ENCODE data around the gene E2F2.

The E2F2 gene

DNA sequence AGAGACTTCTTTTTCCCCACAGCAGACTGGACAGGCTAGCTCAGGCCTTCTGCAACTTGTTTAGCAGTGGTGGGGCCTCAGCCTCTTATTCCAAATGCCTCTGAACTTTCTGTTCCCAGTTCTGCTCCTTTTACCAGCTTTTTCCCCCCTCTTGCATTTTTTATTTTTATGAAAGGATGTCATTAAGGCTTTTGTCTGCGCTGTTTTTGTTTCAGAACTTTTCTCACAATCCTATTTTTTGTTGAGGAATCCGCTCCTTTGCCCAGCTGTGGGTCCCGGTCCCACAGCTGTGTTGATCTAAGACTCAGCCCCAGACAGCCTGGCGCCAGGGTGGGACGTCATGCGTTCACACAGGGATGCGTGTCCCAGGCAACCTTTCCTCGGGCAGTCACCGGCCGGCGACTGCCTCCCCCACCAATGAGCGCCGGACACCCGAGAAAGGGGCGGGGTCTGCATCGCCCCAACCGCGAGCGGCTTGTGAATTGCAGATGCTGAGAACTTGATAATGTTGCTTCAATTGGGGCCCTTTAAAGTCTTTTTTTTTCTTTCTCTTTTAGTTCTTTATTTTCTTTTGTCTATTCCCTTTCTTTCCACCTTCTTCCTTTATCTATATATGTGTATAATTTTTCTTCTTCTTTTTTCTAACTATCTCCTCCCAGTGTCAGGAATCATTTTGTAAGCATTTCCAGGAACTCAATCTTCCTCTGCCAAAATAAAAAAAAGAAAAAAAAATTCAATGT, 31.3 kb upstream of the E2F2 start:
- DNase-seq = no peak

- DNase-seq = no peak
Measured at GRCh38 chr1:23561813-23562100, 30.7 kb upstream of the E2F2 start.

DNA sequence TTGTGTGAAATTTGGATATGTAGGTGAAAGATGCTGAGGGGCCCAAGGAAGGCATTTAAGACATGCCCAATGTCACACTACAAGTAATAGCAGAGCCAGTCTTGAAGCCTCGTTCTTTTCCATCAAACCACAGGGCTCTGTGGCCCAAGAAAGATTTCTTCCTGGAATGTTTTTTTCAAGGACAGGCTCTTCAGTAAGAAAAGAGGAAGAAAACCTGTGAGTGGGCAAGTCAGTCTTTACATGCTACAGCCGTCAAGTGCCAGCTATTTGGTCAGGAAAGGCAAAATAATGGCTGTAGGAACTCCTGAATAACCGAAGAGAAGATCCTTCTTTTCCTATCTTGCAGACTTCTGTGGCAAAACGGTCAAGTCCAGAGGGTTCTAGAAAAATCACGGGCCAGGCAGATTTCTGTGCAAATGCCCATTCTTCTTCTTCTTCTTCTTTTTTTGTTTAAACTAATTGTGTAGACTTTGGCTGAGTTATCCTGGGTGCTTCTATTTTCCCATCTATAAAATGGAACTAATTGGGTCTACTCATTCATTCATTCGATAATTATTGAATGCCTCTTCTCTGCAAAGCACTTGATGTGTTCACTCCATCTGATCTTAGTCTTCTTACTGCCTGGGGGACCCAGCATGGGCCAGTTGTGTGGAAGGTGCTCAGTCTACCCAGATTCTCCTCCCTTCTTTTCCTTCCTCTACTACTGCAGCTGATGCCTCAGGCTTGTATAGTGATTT, 30.2 kb upstream of the E2F2 start:
- DNase-seq = no peak

- no peak for DNase-seq
Measured at GRCh38 chr1:23559985-23560741, 29.1 kb upstream of the E2F2 start.

GRCh38 chr1:23559136-23559984, 28.3 kb upstream of the E2F2 start, which contains the start of gene ID3:
Gene ID3 (minus strand): TSS chr1:23559501. CDS start chr1:23559426, 75 bp downstream.
- DNase-seq = peak; percentile 95

DNA sequence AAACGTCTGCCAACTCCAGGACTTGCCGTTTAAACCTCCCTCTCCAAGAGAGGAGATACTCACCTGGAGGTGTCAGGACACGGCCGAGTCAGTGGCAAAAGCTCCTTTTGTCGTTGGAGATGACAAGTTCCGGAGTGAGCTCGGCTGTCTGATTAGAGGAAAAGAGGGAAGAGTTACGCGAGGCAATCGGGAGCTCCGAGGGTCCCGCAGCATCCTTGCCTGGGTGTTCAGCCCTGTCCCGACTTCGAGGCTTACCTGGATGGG, 27.8 kb upstream of the E2F2 start:
- DNase-seq = no peak

DNA sequence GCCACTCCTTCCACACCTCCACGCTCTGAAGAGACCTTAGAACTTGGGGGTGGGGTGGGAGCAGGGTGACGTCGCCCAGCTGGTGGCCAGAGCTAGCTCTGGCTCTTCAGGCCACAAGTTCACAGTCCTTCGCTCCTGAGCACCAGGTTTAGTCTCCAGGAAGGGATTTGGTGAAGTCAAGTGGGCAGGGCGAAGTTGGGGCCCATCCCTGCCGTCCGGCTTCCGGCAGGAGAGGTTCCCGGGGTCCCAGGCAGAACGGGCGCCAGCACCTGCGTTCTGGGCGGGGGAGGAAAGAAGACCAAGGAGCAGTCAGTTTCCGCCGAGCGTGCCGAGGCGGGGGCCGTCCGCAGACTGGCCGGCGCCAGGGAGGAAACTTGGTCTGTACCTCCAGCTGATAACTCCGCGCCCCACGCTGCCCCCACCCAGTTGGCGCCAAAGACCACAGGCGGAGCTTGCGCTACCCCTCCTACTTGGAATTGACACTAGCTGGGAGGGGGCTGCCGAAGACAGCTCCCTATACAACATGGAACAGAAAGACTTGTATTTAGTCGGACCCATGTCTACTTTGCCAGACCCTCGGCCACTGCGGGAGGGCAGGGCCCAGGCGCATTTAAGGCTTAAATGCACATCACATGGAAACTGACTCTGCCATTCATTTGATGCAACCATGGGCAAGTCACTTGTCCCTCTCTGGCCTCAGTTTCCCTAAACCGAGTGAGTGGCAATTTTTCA, 27.3 kb upstream of the E2F2 start:
- peak; percentile 78 for DNase-seq

GRCh38 chr1:23557471-23558124, 26.6 kb upstream of the E2F2 start:
- no peak for DNase-seq

DNA sequence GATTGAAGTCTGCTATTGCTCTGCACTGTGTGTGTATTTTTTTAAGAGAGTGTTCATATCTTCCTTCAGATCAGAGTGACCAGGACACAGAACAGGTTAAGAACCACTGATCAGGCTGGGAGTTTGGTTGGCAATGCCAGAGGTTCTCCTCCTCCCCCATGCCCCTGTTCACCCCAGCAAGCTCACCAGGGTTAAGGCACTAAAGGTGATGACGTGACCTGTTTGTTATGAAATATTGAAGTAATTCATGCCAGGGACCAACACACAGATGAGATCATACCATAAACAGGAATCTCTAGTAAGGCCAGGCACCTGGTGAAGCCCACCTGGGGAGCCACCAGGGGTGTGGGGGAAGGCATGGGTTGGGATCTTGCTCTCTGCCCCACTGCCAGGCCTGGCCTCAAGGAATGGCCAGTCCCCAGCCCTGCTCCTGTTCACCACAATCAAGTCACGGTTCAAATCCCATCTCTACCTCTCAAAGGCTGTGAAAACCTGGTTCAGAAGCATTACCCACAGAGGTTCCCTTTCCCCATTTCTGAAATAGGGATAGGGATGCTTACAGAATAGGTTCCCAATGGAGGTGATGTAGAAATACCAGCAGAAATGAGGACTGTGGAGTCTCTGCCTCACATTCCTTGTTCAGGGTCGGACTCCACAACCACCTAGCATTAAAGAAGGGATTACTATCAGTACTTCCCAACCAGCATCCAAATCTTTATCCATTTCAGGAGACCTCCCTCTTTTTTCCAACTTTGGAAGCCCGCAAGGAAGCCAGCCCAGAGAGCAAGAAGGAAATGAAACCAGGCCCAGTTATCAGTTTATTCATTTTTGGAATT, 25.8 kb upstream of the E2F2 start:
- DNase-seq = no peak

DNA sequence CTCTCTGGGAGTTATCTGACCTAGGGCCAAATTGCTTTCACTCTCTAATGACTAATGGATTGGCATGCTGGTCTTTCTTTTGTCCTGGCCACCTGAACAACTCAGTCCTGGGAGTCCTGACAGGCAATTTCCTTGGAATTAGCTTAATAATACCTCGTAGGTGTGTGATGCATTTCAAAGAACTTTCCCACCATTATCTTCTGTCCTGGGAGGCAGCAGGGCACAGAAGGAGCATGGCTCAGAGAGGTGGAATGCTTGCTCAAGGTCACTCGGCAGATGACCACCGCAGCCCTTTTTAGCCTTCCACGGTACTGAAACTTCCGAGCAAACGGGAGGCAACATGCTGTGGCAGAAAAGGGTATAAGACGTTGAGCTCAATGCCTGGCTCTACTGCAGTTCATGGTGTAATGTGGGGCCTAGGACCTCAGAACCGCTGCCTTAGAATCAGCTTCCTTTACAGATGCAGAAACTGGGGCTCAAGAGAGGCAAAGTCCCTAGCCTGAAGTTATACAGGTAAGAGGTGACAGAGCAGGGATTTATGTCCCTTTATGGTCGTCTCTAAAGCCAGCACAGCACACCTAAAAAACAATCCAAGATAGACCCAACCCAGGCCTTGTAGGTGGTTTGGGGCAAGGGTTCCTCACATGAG, 25.1 kb upstream of the E2F2 start:
- no peak for DNase-seq

DNA sequence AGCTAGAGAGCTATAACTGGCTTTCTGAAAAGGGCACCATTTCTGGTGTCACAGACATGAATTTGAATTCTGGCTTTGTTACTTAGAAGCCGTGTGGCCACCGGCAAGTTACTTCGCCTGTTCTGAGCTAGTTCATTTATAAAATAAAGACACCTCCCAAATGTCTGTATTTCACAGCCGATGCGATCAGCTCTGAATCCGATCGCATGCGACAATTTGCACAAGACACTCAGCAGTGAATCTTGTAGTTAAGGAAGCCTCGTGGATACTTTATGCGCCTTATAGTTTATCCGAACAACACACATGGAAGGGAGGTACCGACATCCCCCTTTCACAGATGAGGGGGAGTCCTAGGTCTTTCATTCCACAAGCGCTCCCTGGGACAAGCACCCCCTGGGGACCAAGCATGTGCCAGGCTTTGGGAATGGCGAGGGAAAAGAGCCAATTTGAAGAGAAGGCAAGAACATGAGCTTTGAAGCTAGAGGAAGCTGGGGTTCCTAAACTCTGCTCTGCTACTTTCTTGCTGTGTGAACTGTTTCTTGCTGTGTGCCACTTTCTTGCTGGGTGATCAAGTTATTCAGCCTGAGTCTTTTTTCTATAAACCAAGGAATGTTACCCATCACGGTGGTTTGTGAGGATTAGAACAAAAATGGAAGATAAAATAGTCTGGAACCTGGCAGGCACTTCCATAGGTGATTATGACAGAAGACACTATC, 24.4 kb upstream of the E2F2 start:
- no peak for DNase-seq

DNA sequence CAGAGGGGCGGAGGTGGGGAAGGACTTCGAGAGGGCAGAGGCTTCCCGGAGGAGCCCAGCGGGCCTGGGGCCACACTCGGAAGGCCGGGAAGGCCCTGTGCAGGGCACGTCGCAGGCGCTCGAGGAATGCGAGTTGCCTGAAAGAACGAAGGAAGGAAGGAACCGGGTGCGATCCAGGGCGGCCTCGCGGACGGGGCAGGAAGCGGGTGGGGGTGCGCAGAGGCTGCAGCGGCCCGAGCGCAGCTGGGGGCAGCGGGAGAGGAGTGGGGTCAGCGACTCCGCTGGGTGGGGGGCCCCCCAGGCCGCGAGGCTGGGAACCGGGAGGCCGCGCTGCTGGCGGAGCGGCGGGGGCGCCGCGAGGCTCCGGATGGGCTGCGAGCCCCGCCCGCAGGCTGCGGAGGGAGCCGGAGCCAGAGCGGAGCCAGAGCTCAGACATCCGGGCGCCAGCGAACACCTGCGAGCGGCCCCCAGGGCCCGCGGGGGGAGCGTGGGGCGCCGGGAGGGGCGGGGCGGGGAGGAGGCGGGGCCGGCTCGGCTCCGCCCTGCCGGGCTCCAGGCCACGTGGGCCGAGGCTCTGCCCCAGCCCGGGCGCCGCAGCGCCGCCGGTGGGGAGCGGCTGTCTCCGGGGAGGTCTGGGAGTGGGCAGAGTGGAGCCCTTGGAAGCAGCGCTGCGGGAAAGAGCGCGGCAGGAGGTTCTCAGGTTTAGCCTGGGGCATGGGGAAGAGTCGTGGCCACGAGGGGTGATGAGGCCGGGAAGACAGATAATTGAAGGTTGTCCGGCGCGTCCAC, 23.6 kb upstream of the E2F2 start:
- peak; percentile 92 for DNase-seq

GRCh38 chr1:23554127-23554480, 23.1 kb upstream of the E2F2 start:
- DNase-seq = no peak

- DNase-seq = no peak
Measured at GRCh38 chr1:23553231-23554126, 22.4 kb upstream of the E2F2 start.

DNA sequence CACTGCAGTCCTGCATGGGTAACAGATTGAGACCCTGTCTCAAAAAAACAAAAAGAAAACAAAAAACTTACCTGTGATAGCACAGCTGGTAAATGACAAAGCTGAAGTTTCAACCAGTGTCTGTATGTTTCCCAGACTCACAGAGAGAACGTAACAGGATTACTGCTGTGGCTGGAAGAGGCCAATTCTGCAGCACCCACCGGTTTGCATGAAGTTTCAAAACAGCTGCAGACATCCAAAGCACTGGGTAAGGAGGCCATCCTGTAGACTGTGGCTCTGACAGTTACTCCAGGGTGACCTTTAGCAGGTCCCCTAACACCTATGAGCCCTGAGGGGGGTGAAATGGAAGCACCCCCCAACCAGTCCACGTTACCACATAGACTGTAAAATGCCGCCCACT, 20.8 kb upstream of the E2F2 start:
- DNase-seq = no peak

- DNase-seq = no peak
Measured at GRCh38 chr1:23548704-23549143, 17.7 kb upstream of the E2F2 start.

GRCh38 chr1:23546897-23547584, 16.0 kb upstream of the E2F2 start:
- no peak for DNase-seq
